HepG2 (cell line): ENCODE measurements around the gene GPR179. TPM values are rescaled to one million over a fixed set of nuclear protein-coding genes. Genes with fewer than 3 reads are reported as not detected.

Experiments used
- ATF4 ChIP-seq, 2 experiments: fragments of 450-650 bp in 1 of 2; sonication (generic) in 1 of 2; formaldehyde crosslinking; IDR thresholded peaks; 2 replicates each; pipeline versions ENCODE4 v1.5.0 to v1.8.0; 2020 to 2022; ENCODE audit warnings: mild to moderate bottlenecking in 1 of 2, missing genetic modification reagents in 1 of 2
- FOXO1 ChIP-seq: sonication (generic); formaldehyde crosslinking; IDR thresholded peaks from 2 replicates; pipeline ENCODE4 v1.4.0; 2020; ENCODE audit warnings: missing genetic modification reagents
- HBP1 ChIP-seq: IDR thresholded peaks from 2 replicates; pipeline ENCODE4 v1.6.1; 2016; ENCODE audit warnings: low read depth, control low read depth
- HNF1B ChIP-seq: sonication (generic); formaldehyde crosslinking; IDR thresholded peaks from 2 replicates; pipeline ENCODE4 v1.5.1; 2020; ENCODE audit warnings: mild to moderate bottlenecking, moderate library complexity, missing genetic modification reagents
- KDM3A ChIP-seq: IDR thresholded peaks from 2 replicates; pipeline ENCODE4 v1.6.1; 2018; ENCODE audit warnings: low read depth, missing compliant biosample characterization
- KMT2A ChIP-seq: sonication (generic); formaldehyde crosslinking; IDR thresholded peaks from 2 replicates; pipeline ENCODE4 v1.4.0; 2020; ENCODE audit warnings: missing genetic modification reagents
- MAZ ChIP-seq, 2 experiments: sonication (generic) in 1 of 2; formaldehyde crosslinking in 1 of 2; IDR thresholded peaks; 2 replicates each; pipeline versions ENCODE4 v1.5.0 to v1.6.1; 2012 to 2020; ENCODE audit warnings: low read depth in 2 of 2, mild to moderate bottlenecking in 2 of 2, borderline replicate concordance in 1 of 2, improper control_type of control experiment in 1 of 2, low read length in 1 of 2, missing genetic modification reagents in 1 of 2, moderate library complexity in 1 of 2
- MEF2D ChIP-seq: sonication (generic); formaldehyde crosslinking; IDR thresholded peaks from 2 replicates; pipeline ENCODE4 v1.5.1; 2020; ENCODE audit warnings: mild to moderate bottlenecking, missing genetic modification reagents
- MIXL1 ChIP-seq: IDR thresholded peaks from 2 replicates; pipeline ENCODE4 v1.6.1; 2016
- MTA3 ChIP-seq: sonication (generic); formaldehyde crosslinking; IDR thresholded peaks from 2 replicates; pipeline ENCODE4 v1.4.0; 2020; ENCODE audit warnings: missing genetic modification reagents
- NR2F2 ChIP-seq: IDR thresholded peaks from 2 replicates; pipeline ENCODE4 v1.6.1; 2012; ENCODE audit warnings: low read depth, inconsistent platforms, borderline replicate concordance
- TGIF2 ChIP-seq: IDR thresholded peaks from 2 replicates; pipeline ENCODE4 v1.6.1; 2016; ENCODE audit warnings: control low read depth, missing compliant biosample characterization
- XRCC5 ChIP-seq: fragments of 200-400 bp; formaldehyde crosslinking; optimal IDR thresholded peaks from 2 replicates; pipeline ENCODE3; 2017; ENCODE audit warnings: mild to moderate bottlenecking, low read length
- ZBTB4 ChIP-seq: sonication (generic); formaldehyde crosslinking; IDR thresholded peaks from 2 replicates; pipeline ENCODE4 v1.4.0; 2020; ENCODE audit warnings: missing genetic modification reagents, mild to moderate bottlenecking, borderline replicate concordance
- ZFX ChIP-seq: sonication (generic); formaldehyde crosslinking; IDR thresholded peaks from 2 replicates; pipeline ENCODE4 v1.4.0; 2020; ENCODE audit warnings: mild to moderate bottlenecking, low read depth, missing genetic modification reagents, moderate library complexity
- ZNF280D ChIP-seq: sonication (generic); formaldehyde crosslinking; IDR thresholded peaks from 2 replicates; pipeline ENCODE4 v1.5.1; 2020; ENCODE audit warnings: mild to moderate bottlenecking, missing genetic modification reagents
- ZNF614 ChIP-seq: IDR thresholded peaks from 2 replicates; pipeline ENCODE4 v1.6.1; 2018; ENCODE audit warnings: missing biosample characterization, missing genetic modification reagents, inconsistent platforms, borderline replicate concordance
- ZNF792 ChIP-seq: IDR thresholded peaks from 2 replicates; pipeline ENCODE4 v1.6.1; 2016
- polyA plus RNA-seq, 8 experiments: library from polyadenylated mRNA; depleted of rRNA in 3 of 8; stranded (reverse) in 7 of 8; unstranded in 1 of 8; fragments of >200 nt; fragmentation: Illumina TruSeq in 4 of 8; extraction: Trizol in 4 of 8; gene quantifications; 2 replicates each; pipeline versions ENCODE4 v1.2.1 to v1.2.3, GENCODE V29; 2011 to 2016; ENCODE audit warnings: low read depth in 4 of 8, missing spikeins in 1 of 8, mixed read lengths in 1 of 8; ENCODE audit not compliant: insufficient read depth in 1 of 8
- total RNA-seq, 5 experiments: library from RNA; depleted of rRNA; stranded (reverse); fragments of >200 nt; fragmentation: Illumina TruSeq; extraction: Trizol; gene quantifications; 2 replicates each; pipeline ENCODE4 v1.2.3, GENCODE V29; 2016; ENCODE audit warnings: low read depth in 1 of 5

The GPR179 gene
- total and polyA plus RNA-seq, 2 of the 13 experiments (the other 11 are each of a cell fraction or from before 2014, with no cell fraction given), result 0.03 TPM; not detected in 1

GRCh38 chr17:38349097-38349730 is 5.5 kb upstream of the GPR179 start (continued):
- TF ChIP-seq ZBTB4 (CRISPR knock-in tag) (no peak), ZFX (CRISPR knock-in tag) (peak; percentile 53; the same call in 1 of the 2 replicates), MIXL1 (CRISPR knock-in tag) (no peak), ZNF614 (CRISPR knock-in tag) (0 out of 2 replicates have a peak, but pooled peaks have one; percentile 39), ZNF280D (CRISPR knock-in tag) (peak; percentile 52; the same call in 1 of the 2 replicates), KDM3A (peak; percentile 46; the same call in 1 of the 2 replicates), HNF1B (CRISPR knock-in tag) (peak; percentile 83), KMT2A (CRISPR knock-in tag) (peak; percentile 56; the same call in 1 of the 2 replicates), TGIF2 (CRISPR knock-in tag) (0 out of 2 replicates have a peak, but pooled peaks have one; percentile 46), FOXO1 (CRISPR knock-in tag) (0 out of 2 replicates have a peak, but pooled peaks have one; percentile 28), HBP1 (CRISPR knock-in tag) (no peak; the same call in 1 of the 2 replicates), ZNF792 (CRISPR knock-in tag) (peak; percentile 35; the same call in 1 of the 2 replicates), NR2F2 (no peak), MEF2D (CRISPR knock-in tag) (peak; percentile 72; the same call in 1 of the 2 replicates), MTA3 (CRISPR knock-in tag) (no peak), ATF4 (CRISPR knock-in tag; IDR thresholded peaks at IDR 0.05) (peak in 1 of 2 experiments; percentile 28; a peak in 1 of 4 replicates), XRCC5 (peak; percentile 98), MAZ (IDR thresholded peaks at IDR 0.05; ENCODE audit: borderline replicate concordance, low read depth, low read length) (no peak), MAZ (CRISPR knock-in tag; IDR thresholded peaks at IDR 0.05; ENCODE audit: low read depth) (peak; percentile 31; the same call in 1 of the 2 replicates)
